ENCODE measurements around the gene LIPG.

DNA sequence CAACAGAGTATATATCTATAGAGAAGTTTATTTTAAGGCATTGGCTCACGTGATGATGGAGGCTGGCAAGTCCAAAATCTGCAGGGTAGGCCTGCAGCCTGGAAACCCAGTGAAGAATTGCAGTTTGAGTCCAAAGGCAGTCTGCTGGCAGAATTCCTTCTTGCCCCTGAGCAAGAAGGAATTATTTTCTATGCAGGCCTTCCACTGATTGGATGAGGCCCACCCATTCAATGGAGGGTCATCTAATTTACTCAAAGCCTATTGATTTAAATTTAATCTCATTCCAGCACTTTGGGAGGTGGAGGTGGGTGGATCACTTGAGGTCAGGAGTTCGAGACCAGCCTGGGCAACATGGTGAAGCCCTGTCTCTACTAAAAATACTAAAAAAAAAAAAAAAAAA lies 44.4 kb upstream of the LIPG start:
- no peak for TF ChIP-seq EZH2 (IDR thresholded peaks at IDR 0.05; ENCODE audit: borderline replicate concordance, insufficient read depth, low read length, poor library complexity, severe bottlenecking)
- TF ChIP-seq, protein P1, sequence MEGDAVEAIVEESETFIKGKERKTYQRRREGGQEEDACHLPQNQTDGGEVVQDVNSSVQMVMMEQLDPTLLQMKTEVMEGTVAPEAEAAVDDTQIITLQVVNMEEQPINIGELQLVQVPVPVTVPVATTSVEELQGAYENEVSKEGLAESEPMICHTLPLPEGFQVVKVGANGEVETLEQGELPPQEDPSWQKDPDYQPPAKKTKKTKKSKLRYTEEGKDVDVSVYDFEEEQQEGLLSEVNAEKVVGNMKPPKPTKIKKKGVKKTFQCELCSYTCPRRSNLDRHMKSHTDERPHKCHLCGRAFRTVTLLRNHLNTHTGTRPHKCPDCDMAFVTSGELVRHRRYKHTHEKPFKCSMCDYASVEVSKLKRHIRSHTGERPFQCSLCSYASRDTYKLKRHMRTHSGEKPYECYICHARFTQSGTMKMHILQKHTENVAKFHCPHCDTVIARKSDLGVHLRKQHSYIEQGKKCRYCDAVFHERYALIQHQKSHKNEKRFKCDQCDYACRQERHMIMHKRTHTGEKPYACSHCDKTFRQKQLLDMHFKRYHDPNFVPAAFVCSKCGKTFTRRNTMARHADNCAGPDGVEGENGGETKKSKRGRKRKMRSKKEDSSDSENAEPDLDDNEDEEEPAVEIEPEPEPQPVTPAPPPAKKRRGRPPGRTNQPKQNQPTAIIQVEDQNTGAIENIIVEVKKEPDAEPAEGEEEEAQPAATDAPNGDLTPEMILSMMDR (IDR thresholded peaks at IDR 0.05; ENCODE audit: poor library complexity, severe bottlenecking): no peak
- TF ChIP-seq POLR2AphosphoS5 (IDR thresholded peaks at IDR 0.05): no peak
- TF ChIP-seq EP300 (conservative IDR thresholded peaks at IDR 0.05; ENCODE audit: poor library complexity, severe bottlenecking): no peak
- no peak for TF ChIP-seq MXI1 (conservative IDR thresholded peaks at IDR 0.05; ENCODE audit: poor library complexity, severe bottlenecking)
- no peak for TF ChIP-seq RAD21 (conservative IDR thresholded peaks at IDR 0.05)
- TF ChIP-seq, protein P2, sequence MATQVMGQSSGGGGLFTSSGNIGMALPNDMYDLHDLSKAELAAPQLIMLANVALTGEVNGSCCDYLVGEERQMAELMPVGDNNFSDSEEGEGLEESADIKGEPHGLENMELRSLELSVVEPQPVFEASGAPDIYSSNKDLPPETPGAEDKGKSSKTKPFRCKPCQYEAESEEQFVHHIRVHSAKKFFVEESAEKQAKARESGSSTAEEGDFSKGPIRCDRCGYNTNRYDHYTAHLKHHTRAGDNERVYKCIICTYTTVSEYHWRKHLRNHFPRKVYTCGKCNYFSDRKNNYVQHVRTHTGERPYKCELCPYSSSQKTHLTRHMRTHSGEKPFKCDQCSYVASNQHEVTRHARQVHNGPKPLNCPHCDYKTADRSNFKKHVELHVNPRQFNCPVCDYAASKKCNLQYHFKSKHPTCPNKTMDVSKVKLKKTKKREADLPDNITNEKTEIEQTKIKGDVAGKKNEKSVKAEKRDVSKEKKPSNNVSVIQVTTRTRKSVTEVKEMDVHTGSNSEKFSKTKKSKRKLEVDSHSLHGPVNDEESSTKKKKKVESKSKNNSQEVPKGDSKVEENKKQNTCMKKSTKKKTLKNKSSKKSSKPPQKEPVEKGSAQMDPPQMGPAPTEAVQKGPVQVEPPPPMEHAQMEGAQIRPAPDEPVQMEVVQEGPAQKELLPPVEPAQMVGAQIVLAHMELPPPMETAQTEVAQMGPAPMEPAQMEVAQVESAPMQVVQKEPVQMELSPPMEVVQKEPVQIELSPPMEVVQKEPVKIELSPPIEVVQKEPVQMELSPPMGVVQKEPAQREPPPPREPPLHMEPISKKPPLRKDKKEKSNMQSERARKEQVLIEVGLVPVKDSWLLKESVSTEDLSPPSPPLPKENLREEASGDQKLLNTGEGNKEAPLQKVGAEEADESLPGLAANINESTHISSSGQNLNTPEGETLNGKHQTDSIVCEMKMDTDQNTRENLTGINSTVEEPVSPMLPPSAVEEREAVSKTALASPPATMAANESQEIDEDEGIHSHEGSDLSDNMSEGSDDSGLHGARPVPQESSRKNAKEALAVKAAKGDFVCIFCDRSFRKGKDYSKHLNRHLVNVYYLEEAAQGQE (IDR thresholded peaks at IDR 0.05; ENCODE audit: borderline replicate concordance): no peak
